Tibial nerve (tissue), 4 donors: ENCODE measurements around the gene OR10V1. TPM values are rescaled to one million over a fixed set of nuclear protein-coding genes. Genes with fewer than 3 reads are reported as not detected.

ENCODE experiments used
- DNase-seq, 2 donors: peaks; one replicate each; pipeline ENCODE4 v3.0.0-alpha.2; 2019; ENCODE audit warnings: low spot score in 2 of 2
- H3K27ac ChIP-seq, 4 donors: fragments of 200-600 bp; sonication (generic) in 3 of 4; one replicate each; pipeline ENCODE4 v1.5.1; 2017 to 2019; ENCODE audit warnings: mild to moderate bottlenecking in 1 of 4
- H3K27me3 ChIP-seq, 2 donors: fragments of 200-600 bp; sonication (generic) in 1 of 2; one replicate each; pipeline versions ENCODE4 v1.5.1 to v1.6.0; 2017 to 2019
- H3K36me3 ChIP-seq, 3 donors: fragments of 200-600 bp; sonication (generic); one replicate each; pipeline ENCODE4 v1.5.1; 2018 to 2019
- H3K4me1 ChIP-seq, 4 donors: fragments of 200-600 bp; sonication (generic) in 3 of 4; one replicate each; pipeline ENCODE4 v1.5.1; 2017 to 2019
- H3K4me3 ChIP-seq, 4 donors: fragments of 200-600 bp; sonication (generic) in 3 of 4; one replicate each; pipeline ENCODE4 v1.5.1; 2017 to 2019; ENCODE audit warnings: mild to moderate bottlenecking in 1 of 4, moderate library complexity in 1 of 4
- H3K9me3 ChIP-seq, 4 donors: fragments of 200-600 bp; sonication (generic) in 3 of 4; one replicate each; pipeline ENCODE4 v1.5.1; 2017 to 2019
- EP300 ChIP-seq, 2 donors: sonication (generic); formaldehyde crosslinking; IDR thresholded peaks; one replicate each; pipeline ENCODE4 v1.6.1; 2017; ENCODE audit warnings: antibody characterized with exemption in 2 of 2, mild to moderate bottlenecking in 1 of 2
- POLR2A ChIP-seq, 2 donors: fragments of 450-650 bp; IDR thresholded peaks; one replicate each; pipeline ENCODE4 v1.6.1; 2017; ENCODE audit warnings: antibody characterized with exemption in 2 of 2, mild to moderate bottlenecking in 2 of 2, moderate library complexity in 2 of 2
- WGBS, 2 donors: methylation state at CpG; one replicate each; pipeline ENCODE4 v1.1.5; 2018; 5-methylcytosine and 5-hydroxymethylcytosine counted together
- total RNA-seq, 4 donors: library from RNA; depleted of rRNA; stranded (reverse); fragments of >200 nt; gene quantifications; one replicate each; pipeline ENCODE4 v1.1.0, GENCODE V29; 2016
- TF ChIP-seq, protein P1 (sequence below), 5 experiments: fragments of 200-600 bp in 3 of 5; fragments of 450-650 bp in 2 of 5; sonication (generic) in 3 of 5; IDR thresholded peaks; one replicate each; pipeline ENCODE4 v1.5.1; 2016 to 2019; ENCODE audit warnings: antibody characterized with exemption in 5 of 5, mild to moderate bottlenecking in 3 of 5, moderate library complexity in 2 of 5

Gene OR10V1
- total RNA-seq, 4 donors from 2014 or later = not detected

- no peak for DNase-seq
- WGBS, 2 donors = 56 to 59% methylated on average over 1 of the region's 1 CpG
These were observed 15.3 kb upstream of the OR10V1 start for GRCh38 chr11:59728913-59729312.

GRCh38 chr11:59728154-59728553 lies 14.5 kb upstream of the OR10V1 start:
- no peaks in the 10 kb centered on the region for H3K36me3 ChIP-seq
- TF ChIP-seq, protein P1, sequence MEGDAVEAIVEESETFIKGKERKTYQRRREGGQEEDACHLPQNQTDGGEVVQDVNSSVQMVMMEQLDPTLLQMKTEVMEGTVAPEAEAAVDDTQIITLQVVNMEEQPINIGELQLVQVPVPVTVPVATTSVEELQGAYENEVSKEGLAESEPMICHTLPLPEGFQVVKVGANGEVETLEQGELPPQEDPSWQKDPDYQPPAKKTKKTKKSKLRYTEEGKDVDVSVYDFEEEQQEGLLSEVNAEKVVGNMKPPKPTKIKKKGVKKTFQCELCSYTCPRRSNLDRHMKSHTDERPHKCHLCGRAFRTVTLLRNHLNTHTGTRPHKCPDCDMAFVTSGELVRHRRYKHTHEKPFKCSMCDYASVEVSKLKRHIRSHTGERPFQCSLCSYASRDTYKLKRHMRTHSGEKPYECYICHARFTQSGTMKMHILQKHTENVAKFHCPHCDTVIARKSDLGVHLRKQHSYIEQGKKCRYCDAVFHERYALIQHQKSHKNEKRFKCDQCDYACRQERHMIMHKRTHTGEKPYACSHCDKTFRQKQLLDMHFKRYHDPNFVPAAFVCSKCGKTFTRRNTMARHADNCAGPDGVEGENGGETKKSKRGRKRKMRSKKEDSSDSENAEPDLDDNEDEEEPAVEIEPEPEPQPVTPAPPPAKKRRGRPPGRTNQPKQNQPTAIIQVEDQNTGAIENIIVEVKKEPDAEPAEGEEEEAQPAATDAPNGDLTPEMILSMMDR (IDR thresholded peaks at IDR 0.05) = no peak
- TF ChIP-seq EP300 (IDR thresholded peaks at IDR 0.05) = no peak
- TF ChIP-seq POLR2A (IDR thresholded peaks at IDR 0.05) = no peak
- DNase-seq = no peak
- H3K9me3 ChIP-seq = no peaks in the 10 kb centered on the region
- no peaks in the 10 kb centered on the region for H3K27me3 ChIP-seq
- WGBS, 2 donors = 52 to 65% methylated on average over 3 of the region's 3 CpGs
- H3K4me1 ChIP-seq = no peaks in the 10 kb centered on the region
- no peak overlapping the region for H3K4me3 ChIP-seq
- H3K27ac ChIP-seq = no peak overlapping the region

More at GRCh38 chr11:59728913-59729312, 15.3 kb upstream of the OR10V1 start:
- no peaks in the 10 kb centered on the region for H3K27me3 ChIP-seq
- TF ChIP-seq EP300 (IDR thresholded peaks at IDR 0.05) = no peak
- no peak for TF ChIP-seq POLR2A (IDR thresholded peaks at IDR 0.05)
- TF ChIP-seq, protein P1 (IDR thresholded peaks at IDR 0.05) = no peak
- no peaks in the 10 kb centered on the region for H3K36me3 ChIP-seq
- no peak overlapping the region for H3K4me3 ChIP-seq
- H3K27ac ChIP-seq = no peak overlapping the region
- H3K4me1 ChIP-seq = no peaks in the 10 kb centered on the region
- H3K9me3 ChIP-seq = no peaks in the 10 kb centered on the region

DNA sequence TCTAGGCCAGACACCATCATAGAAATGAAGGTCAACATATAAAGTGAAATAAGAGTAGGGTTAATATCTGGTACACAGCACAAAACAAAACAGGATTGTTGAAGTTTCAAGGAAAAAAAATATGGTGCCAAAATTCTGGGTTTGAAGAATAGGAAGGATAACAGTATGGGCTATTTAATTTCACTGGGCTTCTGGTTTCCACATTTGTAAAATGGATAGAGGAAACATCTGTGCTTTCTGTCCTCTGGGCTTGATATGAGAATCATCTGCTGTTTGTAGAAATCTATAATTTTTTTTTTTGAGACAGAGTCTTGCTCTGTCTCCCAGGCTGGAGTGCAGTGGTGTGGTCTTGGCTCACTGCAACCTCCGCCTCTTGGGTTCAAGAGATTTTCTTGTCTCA lies 13.8 kb upstream of the OR10V1 start:
- Histone ChIP-seq H3K27me3 (no peaks in the 10 kb centered on the region), H3K9me3 (no peaks in the 10 kb centered on the region), H3K27ac (no peak overlapping the region), H3K36me3 (no peaks in the 10 kb centered on the region), H3K4me1 (no peaks in the 10 kb centered on the region), H3K4me3 (no peak overlapping the region)
- TF ChIP-seq, protein P1 (IDR thresholded peaks at IDR 0.05) = no peak
- TF ChIP-seq POLR2A (IDR thresholded peaks at IDR 0.05) = no peak
- no peak for TF ChIP-seq EP300 (IDR thresholded peaks at IDR 0.05)
- DNase-seq = no peak
- 70 to 78% methylated on average over 1 of the region's 1 CpG for WGBS, 2 donors

DNA sequence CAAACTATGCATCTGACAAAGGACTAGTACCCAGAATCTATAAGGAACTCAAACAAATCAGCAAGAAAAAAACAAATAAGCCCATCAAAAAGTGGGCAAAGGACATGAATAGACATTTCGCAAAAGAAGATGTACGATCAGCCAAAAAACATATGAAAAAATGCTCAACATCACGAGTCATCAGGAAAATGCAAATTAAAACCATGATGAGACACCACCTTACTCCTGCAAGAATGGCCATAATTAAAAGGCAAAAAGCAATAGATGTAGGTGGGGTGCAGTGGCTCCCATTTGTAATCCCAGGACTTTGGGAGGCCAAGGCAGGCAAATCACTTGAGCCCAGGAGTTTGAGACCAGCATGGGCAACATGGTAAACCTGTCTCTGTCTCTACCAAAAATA lies 10.4 kb upstream of the OR10V1 start:
- H3K4me1 ChIP-seq = no peaks in the 10 kb centered on the region
- H3K36me3 ChIP-seq = no peaks in the 10 kb centered on the region
- no peaks in the 10 kb centered on the region for H3K9me3 ChIP-seq
- TF ChIP-seq, protein P1 (IDR thresholded peaks at IDR 0.05) = no peak
- TF ChIP-seq EP300 (IDR thresholded peaks at IDR 0.05) (no peak), POLR2A (IDR thresholded peaks at IDR 0.05) (no peak)
- DNase-seq = no peak
- H3K27ac ChIP-seq = no peak overlapping the region
- H3K4me3 ChIP-seq = no peak overlapping the region
- WGBS, 2 donors = 86 to 89% methylated on average over 3 of the region's 3 CpGs
- H3K27me3 ChIP-seq = no peaks in the 10 kb centered on the region

DNA sequence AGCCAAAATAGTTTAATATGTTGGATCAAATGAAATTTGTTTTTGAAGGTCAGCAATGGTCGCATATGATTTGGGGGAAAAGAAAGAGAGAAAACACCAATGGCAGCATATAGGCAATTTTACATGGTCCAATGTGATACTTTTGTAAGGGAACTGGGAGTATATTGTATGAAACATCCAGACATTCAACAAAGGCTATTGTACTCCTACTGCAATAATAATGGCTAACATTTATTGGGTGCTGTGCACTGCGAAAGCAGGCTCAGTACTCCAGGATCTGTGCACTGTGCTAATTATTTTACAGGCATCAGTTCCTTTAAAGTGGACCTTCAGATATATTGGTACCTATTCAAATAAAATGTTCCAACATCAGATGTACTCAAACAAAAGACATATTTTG lies 5.9 kb upstream of the OR10V1 start:
- Histone ChIP-seq H3K9me3 (no peaks in the 10 kb centered on the region), H3K4me1 (no peaks in the 10 kb centered on the region), H3K27ac (no peak overlapping the region), H3K27me3 (no peaks in the 10 kb centered on the region), H3K36me3 (no peaks in the 10 kb centered on the region), H3K4me3 (no peak overlapping the region)
- no peak for TF ChIP-seq EP300 (IDR thresholded peaks at IDR 0.05)
- TF ChIP-seq, protein P1 (IDR thresholded peaks at IDR 0.05) = no peak
- no peak for TF ChIP-seq POLR2A (IDR thresholded peaks at IDR 0.05)
- no peak for DNase-seq
- 38 to 43% methylated on average over 2 of the region's 2 CpGs for WGBS, 2 donors
